HG02885 (cell line): ENCODE measurements around the gene TMEM72.
A peak's percentile ranks its signal among the peaks of the same experiment; 100 is the strongest.

Experiments
- ATAC-seq: cut with Tn5 transposase; IDR thresholded peaks from one replicate; pipeline ENCODE4 v1.9.1; 2021; ENCODE audit warnings: mild to moderate bottlenecking; ENCODE audit not compliant: unreplicated experiment, poor library complexity

Gene TMEM72

GRCh38 chr10:44932517-44933450, 21.6 kb downstream of the TMEM72 start:
- ATAC-seq = peak; percentile 98

- ATAC-seq = no peak
These were observed 22.5 kb downstream of the TMEM72 start for GRCh38 chr10:44933451-44934321.

- no peak for ATAC-seq
These were observed 23.5 kb downstream of the TMEM72 start for GRCh38 chr10:44934416-44935200.

GRCh38 chr10:44935201-44935965, 24.2 kb downstream of the TMEM72 start:
- no peak for ATAC-seq

GRCh38 chr10:44935966-44936295, 24.8 kb downstream of the TMEM72 start:
- ATAC-seq = no peak

- ATAC-seq = no peak
These were observed 25.3 kb downstream of the TMEM72 start for GRCh38 chr10:44936314-44936975.

- ATAC-seq = no peak
These were observed 26.3 kb downstream of the TMEM72 start for GRCh38 chr10:44937196-44938005.

GRCh38 chr10:44938956-44939355, 27.8 kb downstream of the TMEM72 start:
- no peak for ATAC-seq

- no peak for ATAC-seq
These were observed 28.7 kb downstream of the TMEM72 start for GRCh38 chr10:44939691-44940401.

GRCh38 chr10:44944354-44944753, 33.2 kb downstream of the TMEM72 start:
- ATAC-seq = no peak

GRCh38 chr10:44946205-44946604, 35.1 kb downstream of the TMEM72 start:
- peak; percentile 49 for ATAC-seq

- ATAC-seq = peak; percentile 71
These were observed 36.4 kb downstream of the TMEM72 start for GRCh38 chr10:44947371-44948152.

- no peak for ATAC-seq
These were observed 37.5 kb downstream of the TMEM72 start for GRCh38 chr10:44948642-44949041.

GRCh38 chr10:44949127-44949802, 38.1 kb downstream of the TMEM72 start:
- no peak for ATAC-seq

GRCh38 chr10:44949915-44950314, 38.8 kb downstream of the TMEM72 start:
- no peak for ATAC-seq
